Heart left ventricle (tissue), 16 donors: Measurements from ENCODE around the gene HDAC4. TPM values are rescaled to one million over a fixed set of nuclear protein-coding genes. Genes with fewer than 3 reads are reported as not detected.

ENCODE experiments used
- ATAC-seq, 4 donors: fragments of 200-7000 bp; cut with Tn5 transposase; one replicate each; pipeline ENCODE4 v1.9.1; 2020 to 2022; ENCODE audit warnings: moderate library complexity in 4 of 4, mild to moderate bottlenecking in 3 of 4, moderate number of reproducible peaks in 1 of 4
- DNase-seq, 5 donors: peaks; one replicate each; pipeline ENCODE4 v3.0.0-alpha.2; 2020
- H3K27ac ChIP-seq, 12 donors: fragments of 200-600 bp; sonication (generic) in 4 of 12; one replicate each; pipeline versions ENCODE4 v1.5.0 to v1.8.0; 2016 to 2022; ENCODE audit warnings: mild to moderate bottlenecking in 2 of 12
- H3K27me3 ChIP-seq, 9 donors: fragments of 200-600 bp; sonication (generic) in 2 of 9; one replicate each; pipeline versions ENCODE4 v1.5.1 to v1.8.0; 2016 to 2022; ENCODE audit warnings: mild to moderate bottlenecking in 3 of 9
- H3K36me3 ChIP-seq, 9 donors: fragments of 200-600 bp; sonication (generic) in 2 of 9; one replicate each; pipeline versions ENCODE4 v1.5.0 to v1.8.0; 2018 to 2022; ENCODE audit warnings: mild to moderate bottlenecking in 2 of 9
- H3K4me1 ChIP-seq, 12 donors: fragments of 200-600 bp; sonication (generic) in 4 of 12; one replicate each; pipeline versions ENCODE4 v1.5.0 to v1.8.0; 2016 to 2022; ENCODE audit warnings: mild to moderate bottlenecking in 3 of 12
- H3K4me3 ChIP-seq, 12 donors: fragments of 200-600 bp; sonication (generic) in 4 of 12; one replicate each; pipeline versions ENCODE4 v1.5.0 to v1.8.0; 2017 to 2022; ENCODE audit warnings: mild to moderate bottlenecking in 9 of 12, moderate library complexity in 4 of 12
- H3K9me3 ChIP-seq, 12 donors: fragments of 200-600 bp; sonication (generic) in 4 of 12; one replicate each; pipeline versions ENCODE4 v1.5.0 to v1.8.0; 2016 to 2022; ENCODE audit warnings: mild to moderate bottlenecking in 1 of 12
- POLR2A ChIP-seq, 2 donors: fragments of 450-650 bp; IDR thresholded peaks; one replicate each; pipeline ENCODE4 v1.6.1; 2017; ENCODE audit warnings: antibody characterized with exemption in 2 of 2, mild to moderate bottlenecking in 2 of 2, moderate library complexity in 2 of 2
- WGBS, 4 donors: extraction: QIAGEN DNeasy Blood & Tissue Kit in 2 of 4; methylation state at CpG; one replicate each; pipeline versions ENCODE4 v1.1.5 to v1.1.7; 2013 to 2018; 5-methylcytosine and 5-hydroxymethylcytosine counted together
- intact Hi-C, 10 donors: fragments of 100-400 bp; cut with DNase I; formaldehyde crosslinking; loops; one replicate each; pipeline versions ENCODE4 v1.11.1 to v1.14.2; 2022
- polyA plus RNA-seq, 2 donors: library from polyadenylated mRNA; stranded (reverse); fragments of 200-250 nt; gene quantifications; one replicate each; pipeline ENCODE4 v1.2.3, GENCODE V29; 2013
- total RNA-seq, 9 donors: library from RNA; depleted of rRNA in 2 of 9; stranded (reverse); fragments of >200 nt in 2 of 9; fragmentation: NEBNext Ultra II Directional in 3 of 9; extraction: Animal tissue kit (Norgen Biotek cat#: 25700) in 3 of 9; gene quantifications; one replicate each; pipeline versions ENCODE4 v1.1.0 to v1.2.4, GENCODE V29; 2016 to 2023
- TF ChIP-seq, protein P1 (sequence below), 12 donors: fragments of 200-600 bp; sonication (generic) in 4 of 12; IDR thresholded peaks; one replicate each; pipeline versions ENCODE4 v1.5.0 to v1.8.0; 2018 to 2022; ENCODE audit warnings: antibody characterized with exemption in 12 of 12, mild to moderate bottlenecking in 5 of 12
- donor health status: ischemic (EF 13 %, LVEDD 7.1; RV severe dilation, severe dysfunction).
- donor health status: healthy with polysubstance abuse.
- donor health status: DM: no; HTN: yes; CAD: no.
- donor health status: DM: no; HTN: no; CAD: no.
- donor health status: ischemic (EF 25% LVEDD 6.9; RV normal size, moderate dysfunction).
- donor health status: ischemic (EF 25% LVEDD 5.7; RV mildly dilated, moderate dysfunction).
- donor health status: healthy.
- donor health status: DM: yes; HTN: yes; CAD: no.
- donor health status: ischemic (EF 35%, LVEDD 5.7; RV mildly dilated, moderate dysfunction).
- donor health status: nonischemic (EF 11% LVEDD 7.7; RV severe dilation, severe dysfunction).
- donor health status: DM: yes; HTN: yes; CAD: no.
- donor health status: PGD.
- donor health status: ischemic (EF 29% LVEDD 5.4; RV normal size, mild dysfunction).
- donor health status: nonischemic (EF 23%, LVEDD 6.1; RV moderate dilation, normal function).

The HDAC4 gene
- total and polyA plus RNA-seq, 11 donors: 13.9 to 37.6 (median 27.5) TPM

DNA sequence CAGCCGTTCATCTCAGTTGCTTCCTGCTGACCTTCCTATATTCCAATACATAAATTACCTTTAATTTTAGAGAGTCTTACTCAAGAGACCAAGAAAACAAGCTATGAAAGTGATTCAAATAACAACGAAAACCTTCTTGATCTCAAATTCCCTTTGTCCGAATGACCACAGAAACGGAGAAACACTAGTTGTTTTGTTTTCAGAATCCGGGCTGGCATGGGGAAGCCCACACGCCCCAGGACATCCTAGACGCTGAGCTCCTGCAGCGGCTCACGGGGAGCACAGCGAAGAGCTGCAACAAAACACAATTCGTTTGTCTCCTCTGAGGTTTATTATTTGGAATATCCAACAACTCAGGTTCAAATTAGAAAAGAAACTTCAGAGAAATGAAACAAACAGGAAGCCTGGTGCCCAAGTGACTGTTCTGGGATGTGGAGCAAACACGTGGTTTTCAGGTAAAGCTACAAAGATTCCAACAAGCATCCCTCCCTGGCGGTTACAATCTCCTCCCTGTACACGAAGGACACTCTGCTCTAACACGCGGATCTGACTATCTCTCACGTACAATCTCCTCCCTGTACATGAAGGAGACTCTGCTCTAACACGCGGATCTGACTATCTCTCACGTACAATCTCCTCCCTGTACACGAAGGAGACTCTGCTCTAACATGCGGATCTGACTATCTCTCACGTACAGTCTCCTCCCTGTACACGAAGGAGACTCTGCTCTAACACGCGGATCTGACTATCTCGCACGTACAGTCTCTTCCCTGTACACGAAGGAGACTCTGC, 315.4 kb downstream of the HDAC4 start:
- 89 to 94% (median 90%) methylated on average over 28 to 29 of the region's 29 CpGs for WGBS, 4 donors
- intact Hi-C loops: no loop called here
- TF ChIP-seq POLR2A (IDR thresholded peaks at IDR 0.05): no peak
- TF ChIP-seq, protein P1, sequence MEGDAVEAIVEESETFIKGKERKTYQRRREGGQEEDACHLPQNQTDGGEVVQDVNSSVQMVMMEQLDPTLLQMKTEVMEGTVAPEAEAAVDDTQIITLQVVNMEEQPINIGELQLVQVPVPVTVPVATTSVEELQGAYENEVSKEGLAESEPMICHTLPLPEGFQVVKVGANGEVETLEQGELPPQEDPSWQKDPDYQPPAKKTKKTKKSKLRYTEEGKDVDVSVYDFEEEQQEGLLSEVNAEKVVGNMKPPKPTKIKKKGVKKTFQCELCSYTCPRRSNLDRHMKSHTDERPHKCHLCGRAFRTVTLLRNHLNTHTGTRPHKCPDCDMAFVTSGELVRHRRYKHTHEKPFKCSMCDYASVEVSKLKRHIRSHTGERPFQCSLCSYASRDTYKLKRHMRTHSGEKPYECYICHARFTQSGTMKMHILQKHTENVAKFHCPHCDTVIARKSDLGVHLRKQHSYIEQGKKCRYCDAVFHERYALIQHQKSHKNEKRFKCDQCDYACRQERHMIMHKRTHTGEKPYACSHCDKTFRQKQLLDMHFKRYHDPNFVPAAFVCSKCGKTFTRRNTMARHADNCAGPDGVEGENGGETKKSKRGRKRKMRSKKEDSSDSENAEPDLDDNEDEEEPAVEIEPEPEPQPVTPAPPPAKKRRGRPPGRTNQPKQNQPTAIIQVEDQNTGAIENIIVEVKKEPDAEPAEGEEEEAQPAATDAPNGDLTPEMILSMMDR (IDR thresholded peaks at IDR 0.05): no peak
- Histone ChIP-seq H3K27me3 (no peaks in the 10 kb centered on the region), H3K27ac (no peak overlapping the region), H3K36me3 (peaks cover 0 to 82% (median 60%) of the 10 kb centered on the region in 9 donors), H3K4me1 (no peaks in the 10 kb centered on the region), H3K4me3 (no peak overlapping the region), H3K9me3 (no peaks in the 10 kb centered on the region)
- no peak for ATAC-seq
- DNase-seq: no peak

DNA sequence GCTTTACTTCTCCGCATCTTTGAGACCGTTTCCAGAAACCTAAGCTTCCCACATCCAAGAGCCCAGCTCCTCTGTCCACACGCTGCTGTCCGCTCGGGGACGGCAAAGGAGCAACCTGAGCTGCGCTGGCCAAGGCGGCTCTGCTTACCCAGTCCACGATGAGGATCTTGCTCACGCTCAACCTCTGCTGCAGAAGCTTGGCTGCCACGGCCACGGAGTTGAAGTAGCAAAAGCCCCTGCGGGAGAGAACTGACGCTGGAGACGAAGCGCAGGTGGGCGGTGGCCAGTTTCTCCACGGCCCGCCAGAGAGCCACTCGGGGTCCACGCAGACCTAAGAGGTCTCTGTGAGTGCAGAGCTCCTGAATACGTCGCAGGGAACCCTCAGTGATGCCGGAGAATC, 316.8 kb downstream of the HDAC4 start:
- Histone ChIP-seq H3K27me3 (no peaks in the 10 kb centered on the region), H3K9me3 (no peaks in the 10 kb centered on the region), H3K27ac (no peak overlapping the region), H3K4me1 (no peaks in the 10 kb centered on the region), H3K36me3 (peaks cover 0 to 81% (median 64%) of the 10 kb centered on the region in 9 donors), H3K4me3 (no peak overlapping the region)
- 94 to 97% (median 96%) methylated on average over 23 to 24 of the region's 24 CpGs for WGBS, 4 donors
- TF ChIP-seq, protein P1 (IDR thresholded peaks at IDR 0.05): no peak
- no peak for TF ChIP-seq POLR2A (IDR thresholded peaks at IDR 0.05)
- no peak for ATAC-seq
- DNase-seq: no peak
- intact Hi-C loops: no loop called here

DNA sequence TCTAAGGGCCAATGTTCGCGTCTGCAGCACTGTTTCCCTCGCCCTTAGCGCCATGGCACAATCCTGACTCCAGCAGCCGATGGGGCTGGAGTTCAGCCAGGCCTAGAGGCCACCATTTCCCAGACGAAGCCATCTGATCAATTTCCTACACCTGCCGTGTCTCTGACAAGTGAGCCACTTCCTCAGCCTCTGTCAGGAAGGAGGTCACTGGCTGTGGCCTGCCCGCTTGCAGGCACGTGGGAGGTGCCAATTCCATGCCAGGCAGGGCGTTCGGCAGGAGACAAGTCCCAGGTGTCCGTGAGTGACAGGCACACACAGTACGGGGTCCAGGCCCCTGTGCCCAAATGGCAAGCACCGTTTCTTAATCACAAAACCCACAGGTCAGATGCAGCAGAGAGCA, 318.4 kb downstream of the HDAC4 start:
- peak overlapping the region in 1 of 12 donors; percentile 15 for H3K27ac ChIP-seq
- H3K4me3 ChIP-seq: no peak overlapping the region
- H3K4me1 ChIP-seq: no peaks in the 10 kb centered on the region
- peaks cover 0 to 82% (median 64%) of the 10 kb centered on the region in 9 donors for H3K36me3 ChIP-seq
- DNase-seq (no peak), ATAC-seq (no peak)
- WGBS, 4 donors: 84 to 91% (median 86%) methylated on average over 13 to 14 of the region's 14 CpGs
- intact Hi-C loops: no loop called here
- H3K27me3 ChIP-seq: no peaks in the 10 kb centered on the region
- TF ChIP-seq, protein P1 (IDR thresholded peaks at IDR 0.05): no peak
- H3K9me3 ChIP-seq: no peaks in the 10 kb centered on the region

DNA sequence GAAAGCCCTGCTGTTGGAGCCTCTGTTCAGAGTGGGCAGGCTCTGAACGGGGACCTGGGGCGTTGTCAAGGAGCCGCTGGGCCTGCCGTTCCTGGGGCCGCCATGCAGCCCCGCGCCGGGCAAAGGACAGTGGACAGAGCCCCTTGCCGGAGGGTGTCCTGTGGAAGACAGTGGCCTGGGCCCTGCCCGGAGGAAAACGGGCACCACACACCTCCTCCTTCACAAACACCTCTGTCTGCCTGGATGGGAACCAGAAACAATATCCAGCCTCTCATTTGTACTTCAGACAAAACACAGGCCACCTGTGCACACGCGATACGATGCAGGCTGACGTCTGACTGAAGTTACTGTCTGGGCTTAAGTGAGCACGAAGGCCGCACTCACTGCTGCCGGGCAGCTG, 319.2 kb downstream of the HDAC4 start:
- Histone ChIP-seq H3K36me3 (peaks cover 0 to 82% (median 68%) of the 10 kb centered on the region in 9 donors), H3K4me1 (no peaks in the 10 kb centered on the region), H3K9me3 (no peaks in the 10 kb centered on the region), H3K4me3 (no peak overlapping the region), H3K27ac (peak overlapping the region in 1 of 12 donors; percentile 15), H3K27me3 (no peaks in the 10 kb centered on the region)
- ATAC-seq: no peak
- intact Hi-C loops: no loop called here
- DNase-seq: no peak
- WGBS, 4 donors: 83 to 86% (median 84%) methylated on average over 14 to 18 of the region's 18 CpGs
- no peak for TF ChIP-seq POLR2A (IDR thresholded peaks at IDR 0.05)
- TF ChIP-seq, protein P1 (IDR thresholded peaks at IDR 0.05): no peak
